ENCODE data around the gene MTHFD1L.

DNA sequence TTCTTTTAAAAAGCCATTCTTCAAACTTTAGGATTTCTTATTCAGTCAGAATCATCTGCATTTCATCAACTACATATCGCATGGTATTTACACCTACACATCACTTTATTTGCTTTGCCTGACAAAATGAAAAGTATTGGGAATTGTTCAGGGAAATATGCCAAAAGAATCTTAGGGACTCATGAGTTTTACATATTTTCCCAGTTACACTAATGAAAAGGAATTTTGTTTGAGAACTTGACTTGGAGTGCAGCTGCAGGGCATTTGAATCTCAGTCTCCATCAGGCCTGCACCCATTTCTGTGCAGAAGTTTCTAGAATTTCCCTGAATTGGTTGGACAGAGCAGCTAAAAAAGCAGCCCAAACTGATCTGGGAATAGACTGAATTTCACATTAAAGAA lies 65.3 kb downstream of the MTHFD1L start:
- TF ChIP-seq, protein P1, sequence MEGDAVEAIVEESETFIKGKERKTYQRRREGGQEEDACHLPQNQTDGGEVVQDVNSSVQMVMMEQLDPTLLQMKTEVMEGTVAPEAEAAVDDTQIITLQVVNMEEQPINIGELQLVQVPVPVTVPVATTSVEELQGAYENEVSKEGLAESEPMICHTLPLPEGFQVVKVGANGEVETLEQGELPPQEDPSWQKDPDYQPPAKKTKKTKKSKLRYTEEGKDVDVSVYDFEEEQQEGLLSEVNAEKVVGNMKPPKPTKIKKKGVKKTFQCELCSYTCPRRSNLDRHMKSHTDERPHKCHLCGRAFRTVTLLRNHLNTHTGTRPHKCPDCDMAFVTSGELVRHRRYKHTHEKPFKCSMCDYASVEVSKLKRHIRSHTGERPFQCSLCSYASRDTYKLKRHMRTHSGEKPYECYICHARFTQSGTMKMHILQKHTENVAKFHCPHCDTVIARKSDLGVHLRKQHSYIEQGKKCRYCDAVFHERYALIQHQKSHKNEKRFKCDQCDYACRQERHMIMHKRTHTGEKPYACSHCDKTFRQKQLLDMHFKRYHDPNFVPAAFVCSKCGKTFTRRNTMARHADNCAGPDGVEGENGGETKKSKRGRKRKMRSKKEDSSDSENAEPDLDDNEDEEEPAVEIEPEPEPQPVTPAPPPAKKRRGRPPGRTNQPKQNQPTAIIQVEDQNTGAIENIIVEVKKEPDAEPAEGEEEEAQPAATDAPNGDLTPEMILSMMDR (IDR thresholded peaks at IDR 0.05; ENCODE audit: extremely low read depth in 1 of 2, insufficient read depth in 1 of 2, low read depth in 1 of 2, low read length in 2 of 2) = no peak
- TF ChIP-seq EZH2 (IDR thresholded peaks at IDR 0.05; ENCODE audit: borderline replicate concordance, low read depth, low read length, severe bottlenecking) (no peak), POLR2A (IDR thresholded peaks at IDR 0.05; ENCODE audit: low read depth, low read length) (no peak), POLR2AphosphoS5 (IDR thresholded peaks at IDR 0.05; ENCODE audit: insufficient read depth, low read depth, low read length) (no peak), GATA2 (IDR thresholded peaks at IDR 0.05; ENCODE audit: insufficient read depth, insufficient read length, low read depth, low read length) (no peak)
